Measurements from ENCODE around the gene SLC24A3. TPM values are rescaled to one million over a fixed set of nuclear protein-coding genes. Genes with fewer than 3 reads are reported as not detected.

SLC24A3 gene
- total RNA-seq, 4 donors from 2014 or later, result 12.9 to 49.8 (median 27.6) TPM

DNA sequence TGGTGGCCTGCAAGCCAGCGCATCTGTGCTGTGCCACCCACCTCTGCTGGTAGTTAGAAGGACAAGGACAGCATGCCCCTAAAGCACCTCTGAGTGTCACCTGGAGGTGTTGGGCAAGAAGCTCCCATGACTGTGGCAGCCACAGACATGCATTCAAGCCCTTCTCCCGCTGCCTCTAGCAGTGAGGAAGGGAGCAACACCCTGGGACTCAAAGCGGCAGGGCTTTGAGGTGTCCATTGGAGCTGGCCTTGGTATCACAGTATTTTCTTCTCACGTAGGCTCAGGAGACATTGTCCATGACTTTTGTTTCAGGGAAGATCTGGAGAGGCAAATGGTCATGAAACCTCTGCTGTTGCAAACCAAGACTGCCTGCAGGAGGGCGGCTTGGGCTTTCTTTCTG is 404.8 kb downstream of the SLC24A3 start:
- no peak for DNase-seq
- H3K27me3 ChIP-seq, result no peaks in the 10 kb centered on the region
- H3K27ac ChIP-seq, result no peak overlapping the region
- no peaks in the 10 kb centered on the region for H3K4me1 ChIP-seq
- H3K4me3 ChIP-seq, result no peak overlapping the region
- H3K36me3 ChIP-seq, result no peaks in the 10 kb centered on the region
- intact Hi-C loops (cut with DNase I; ENCODE audit: low total_unique reads), result no loop called here
- TF ChIP-seq POLR2A (IDR thresholded peaks at IDR 0.05) (no peak), CTCF (IDR thresholded peaks at IDR 0.05) (no peak)
- no peaks in the 10 kb centered on the region for H3K9me3 ChIP-seq

- TF ChIP-seq POLR2A (IDR thresholded peaks at IDR 0.05) (no peak), CTCF (IDR thresholded peaks at IDR 0.05) (no peak)
- Histone ChIP-seq H3K9me3 (no peaks in the 10 kb centered on the region), H3K27ac (no peak overlapping the region), H3K4me1 (no peaks in the 10 kb centered on the region), H3K4me3 (no peak overlapping the region), H3K36me3 (no peaks in the 10 kb centered on the region), H3K27me3 (no peaks in the 10 kb centered on the region)
- DNase-seq, result no peak
- intact Hi-C loops (cut with DNase I; ENCODE audit: low total_unique reads), result no loop called here
Observed at GRCh38 chr20:19618711-19619110, 406.3 kb downstream of the SLC24A3 start.

DNA sequence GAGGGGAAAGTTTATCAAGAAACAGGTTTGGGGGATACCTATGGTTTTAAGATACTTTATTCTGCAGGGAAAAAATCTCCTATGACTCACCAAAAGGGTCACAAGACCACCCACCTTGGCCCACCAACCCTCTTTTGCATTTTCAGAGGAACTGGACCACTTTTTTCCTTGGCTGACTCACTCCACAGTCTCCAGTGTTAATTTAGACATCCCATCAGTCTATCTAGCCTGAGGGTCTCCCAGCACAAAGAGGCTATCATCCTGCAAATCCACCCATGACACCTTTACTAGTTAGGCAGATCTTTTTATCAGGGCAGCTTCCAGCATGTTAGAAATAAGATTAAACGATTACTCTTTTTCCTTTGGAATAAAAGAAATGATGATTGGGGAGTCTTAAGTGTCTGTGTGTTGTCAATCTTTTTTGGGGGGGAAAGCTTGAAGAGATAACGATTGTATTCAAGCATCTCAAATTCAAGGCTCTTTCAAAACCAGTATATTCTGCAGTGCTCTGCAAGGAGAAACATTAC is 407.5 kb downstream of the SLC24A3 start:
- H3K4me3 ChIP-seq, result no peak overlapping the region
- no peaks in the 10 kb centered on the region for H3K9me3 ChIP-seq
- H3K27me3 ChIP-seq, result no peaks in the 10 kb centered on the region
- H3K4me1 ChIP-seq, result no peaks in the 10 kb centered on the region
- no peak for TF ChIP-seq POLR2A (IDR thresholded peaks at IDR 0.05)
- TF ChIP-seq CTCF (IDR thresholded peaks at IDR 0.05), result no peak
- no peak for DNase-seq
- no peak overlapping the region for H3K27ac ChIP-seq
- intact Hi-C loops (cut with DNase I; ENCODE audit: low total_unique reads), result no loop called here
- no peaks in the 10 kb centered on the region for H3K36me3 ChIP-seq

- Histone ChIP-seq H3K4me1 (no peaks in the 10 kb centered on the region), H3K9me3 (no peaks in the 10 kb centered on the region), H3K27ac (no peak overlapping the region), H3K36me3 (no peaks in the 10 kb centered on the region), H3K27me3 (no peaks in the 10 kb centered on the region), H3K4me3 (no peak overlapping the region)
- intact Hi-C loops (cut with DNase I; ENCODE audit: low total_unique reads), result no loop called here
- TF ChIP-seq CTCF (IDR thresholded peaks at IDR 0.05), result no peak
- no peak for TF ChIP-seq POLR2A (IDR thresholded peaks at IDR 0.05)
- no peak for DNase-seq
Observed at GRCh38 chr20:19620446-19620845, 408.0 kb downstream of the SLC24A3 start.

DNA sequence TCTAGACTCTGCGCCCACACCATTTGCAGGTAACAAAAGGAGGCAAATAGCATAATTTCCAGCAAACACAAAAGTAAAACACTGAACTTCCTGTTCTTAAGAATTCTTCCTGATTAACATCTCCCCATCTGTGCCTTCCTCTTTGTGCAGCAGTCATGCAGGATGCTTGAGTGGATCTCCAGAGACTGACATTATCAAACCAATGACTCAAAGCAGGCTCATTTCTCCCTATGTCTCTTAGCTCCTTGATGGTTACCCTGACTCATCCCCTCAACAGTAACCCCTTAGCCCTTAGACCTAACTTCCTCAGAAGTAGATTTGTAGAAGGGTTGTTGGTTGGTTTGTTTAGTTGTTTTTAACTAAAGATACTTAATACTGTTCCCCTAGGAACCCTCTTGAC is 408.6 kb downstream of the SLC24A3 start:
- TF ChIP-seq CTCF (IDR thresholded peaks at IDR 0.05), result no peak
- no peak overlapping the region for H3K27ac ChIP-seq
- H3K4me1 ChIP-seq, result no peaks in the 10 kb centered on the region
- intact Hi-C loops (cut with DNase I; ENCODE audit: low total_unique reads), result no loop called here
- DNase-seq, result no peak
- no peaks in the 10 kb centered on the region for H3K9me3 ChIP-seq
- no peaks in the 10 kb centered on the region for H3K36me3 ChIP-seq
- H3K4me3 ChIP-seq, result no peak overlapping the region
- H3K27me3 ChIP-seq, result no peaks in the 10 kb centered on the region
